Gastrocnemius medialis (tissue), 4 donors: ENCODE data around the gene PTMS.

Source experiments
- POLR2A ChIP-seq, 2 donors: fragments of 450-650 bp; IDR thresholded peaks; one replicate each; pipeline ENCODE4 v1.6.1; 2017; ENCODE audit warnings: antibody characterized with exemption in 2 of 2, mild to moderate bottlenecking in 2 of 2, moderate library complexity in 2 of 2
- TF ChIP-seq, protein P1 (sequence below), 5 experiments: fragments of 450-650 bp in 3 of 5; fragments of 200-600 bp in 2 of 5; sonication (generic) in 2 of 5; IDR thresholded peaks in 4 of 5; conservative IDR thresholded peaks in 1 of 5; 1 replicate in 4 of 5; 2 replicates in 1 of 5; pipeline ENCODE4 v1.5.1; 2016 to 2019; ENCODE audit warnings: antibody characterized with exemption in 5 of 5, mild to moderate bottlenecking in 3 of 5, moderate library complexity in 3 of 5

- TF ChIP-seq, protein P1, sequence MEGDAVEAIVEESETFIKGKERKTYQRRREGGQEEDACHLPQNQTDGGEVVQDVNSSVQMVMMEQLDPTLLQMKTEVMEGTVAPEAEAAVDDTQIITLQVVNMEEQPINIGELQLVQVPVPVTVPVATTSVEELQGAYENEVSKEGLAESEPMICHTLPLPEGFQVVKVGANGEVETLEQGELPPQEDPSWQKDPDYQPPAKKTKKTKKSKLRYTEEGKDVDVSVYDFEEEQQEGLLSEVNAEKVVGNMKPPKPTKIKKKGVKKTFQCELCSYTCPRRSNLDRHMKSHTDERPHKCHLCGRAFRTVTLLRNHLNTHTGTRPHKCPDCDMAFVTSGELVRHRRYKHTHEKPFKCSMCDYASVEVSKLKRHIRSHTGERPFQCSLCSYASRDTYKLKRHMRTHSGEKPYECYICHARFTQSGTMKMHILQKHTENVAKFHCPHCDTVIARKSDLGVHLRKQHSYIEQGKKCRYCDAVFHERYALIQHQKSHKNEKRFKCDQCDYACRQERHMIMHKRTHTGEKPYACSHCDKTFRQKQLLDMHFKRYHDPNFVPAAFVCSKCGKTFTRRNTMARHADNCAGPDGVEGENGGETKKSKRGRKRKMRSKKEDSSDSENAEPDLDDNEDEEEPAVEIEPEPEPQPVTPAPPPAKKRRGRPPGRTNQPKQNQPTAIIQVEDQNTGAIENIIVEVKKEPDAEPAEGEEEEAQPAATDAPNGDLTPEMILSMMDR (IDR thresholded peaks at IDR 0.05 in 4 of 5, conservative IDR thresholded peaks at IDR 0.05 in 1 of 5) = no peak
- no peak for TF ChIP-seq POLR2A (IDR thresholded peaks at IDR 0.05)
These were observed 23.3 kb upstream of the PTMS start for GRCh38 chr12:6742834-6743233.
